Measurements from ENCODE around the gene UQCRC1. TPM values are rescaled to one million over a fixed set of nuclear protein-coding genes. Genes with fewer than 3 reads are reported as not detected.

Gene UQCRC1
- total RNA-seq, 1 experiment from 2014 or later = 323 TPM

DNA sequence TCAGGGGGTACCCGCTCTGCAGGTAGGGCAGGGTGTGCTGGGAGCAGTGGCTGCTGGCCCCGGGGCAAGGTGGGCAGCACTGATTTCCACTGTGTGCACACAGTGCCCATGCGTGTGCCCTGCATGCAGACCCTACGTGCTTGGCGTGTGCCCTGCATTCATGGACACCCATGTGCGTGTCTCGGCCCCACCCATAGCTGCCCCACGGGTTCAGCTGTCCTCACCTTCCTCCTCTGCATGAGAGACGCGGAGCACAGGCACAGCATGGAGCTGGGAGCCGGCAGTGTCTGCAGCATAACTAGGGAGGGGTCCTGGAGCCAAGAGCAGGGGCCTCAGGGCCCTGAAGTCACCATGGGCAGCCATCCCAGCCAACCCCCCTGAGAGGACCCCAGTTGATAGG is 44.3 kb downstream of the UQCRC1 start:
- H3K27ac Mint-ChIP-seq = no peak overlapping the region
- H3K9me3 Mint-ChIP-seq = no peaks in the 10 kb centered on the region
- no peak for ATAC-seq
- ChIA-PET CTCF (no interaction called here), POLR2A (no interaction called here)
- H3K36me3 Mint-ChIP-seq = no peaks in the 10 kb centered on the region
- no peak for DNase-seq (ENCODE audit: low spot score)
- H3K27me3 Mint-ChIP-seq (ENCODE audit: low read depth) = no peaks in the 10 kb centered on the region
- no peak overlapping the region for H3K4me3 Mint-ChIP-seq
- TF ChIP-seq ZNF232 (CRISPR knock-in tag; IDR thresholded peaks at IDR 0.05) (no peak), ZNF263 (CRISPR knock-in tag; IDR thresholded peaks at IDR 0.05; ENCODE audit: low read depth) (no peak), ZNF671 (CRISPR knock-in tag; IDR thresholded peaks at IDR 0.05) (no peak), SP1 (CRISPR knock-in tag; conservative IDR thresholded peaks at IDR 0.05) (no peak), ESRRA (CRISPR knock-in tag; IDR thresholded peaks at IDR 0.05; ENCODE audit: borderline replicate concordance) (no peak)
- TF ChIP-seq, protein P1, sequence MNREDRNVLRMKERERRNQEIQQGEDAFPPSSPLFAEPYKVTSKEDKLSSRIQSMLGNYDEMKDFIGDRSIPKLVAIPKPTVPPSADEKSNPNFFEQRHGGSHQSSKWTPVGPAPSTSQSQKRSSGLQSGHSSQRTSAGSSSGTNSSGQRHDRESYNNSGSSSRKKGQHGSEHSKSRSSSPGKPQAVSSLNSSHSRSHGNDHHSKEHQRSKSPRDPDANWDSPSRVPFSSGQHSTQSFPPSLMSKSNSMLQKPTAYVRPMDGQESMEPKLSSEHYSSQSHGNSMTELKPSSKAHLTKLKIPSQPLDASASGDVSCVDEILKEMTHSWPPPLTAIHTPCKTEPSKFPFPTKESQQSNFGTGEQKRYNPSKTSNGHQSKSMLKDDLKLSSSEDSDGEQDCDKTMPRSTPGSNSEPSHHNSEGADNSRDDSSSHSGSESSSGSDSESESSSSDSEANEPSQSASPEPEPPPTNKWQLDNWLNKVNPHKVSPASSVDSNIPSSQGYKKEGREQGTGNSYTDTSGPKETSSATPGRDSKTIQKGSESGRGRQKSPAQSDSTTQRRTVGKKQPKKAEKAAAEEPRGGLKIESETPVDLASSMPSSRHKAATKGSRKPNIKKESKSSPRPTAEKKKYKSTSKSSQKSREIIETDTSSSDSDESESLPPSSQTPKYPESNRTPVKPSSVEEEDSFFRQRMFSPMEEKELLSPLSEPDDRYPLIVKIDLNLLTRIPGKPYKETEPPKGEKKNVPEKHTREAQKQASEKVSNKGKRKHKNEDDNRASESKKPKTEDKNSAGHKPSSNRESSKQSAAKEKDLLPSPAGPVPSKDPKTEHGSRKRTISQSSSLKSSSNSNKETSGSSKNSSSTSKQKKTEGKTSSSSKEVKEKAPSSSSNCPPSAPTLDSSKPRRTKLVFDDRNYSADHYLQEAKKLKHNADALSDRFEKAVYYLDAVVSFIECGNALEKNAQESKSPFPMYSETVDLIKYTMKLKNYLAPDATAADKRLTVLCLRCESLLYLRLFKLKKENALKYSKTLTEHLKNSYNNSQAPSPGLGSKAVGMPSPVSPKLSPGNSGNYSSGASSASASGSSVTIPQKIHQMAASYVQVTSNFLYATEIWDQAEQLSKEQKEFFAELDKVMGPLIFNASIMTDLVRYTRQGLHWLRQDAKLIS (CRISPR knock-in tag; IDR thresholded peaks at IDR 0.05; ENCODE audit: borderline replicate concordance) = no peak
- TF ChIP-seq, protein P2, sequence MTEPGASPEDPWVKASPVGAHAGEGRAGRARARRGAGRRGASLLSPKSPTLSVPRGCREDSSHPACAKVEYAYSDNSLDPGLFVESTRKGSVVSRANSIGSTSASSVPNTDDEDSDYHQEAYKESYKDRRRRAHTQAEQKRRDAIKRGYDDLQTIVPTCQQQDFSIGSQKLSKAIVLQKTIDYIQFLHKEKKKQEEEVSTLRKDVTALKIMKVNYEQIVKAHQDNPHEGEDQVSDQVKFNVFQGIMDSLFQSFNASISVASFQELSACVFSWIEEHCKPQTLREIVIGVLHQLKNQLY (CRISPR knock-in tag; IDR thresholded peaks at IDR 0.05) = no peak
- TF ChIP-seq, protein P3, sequence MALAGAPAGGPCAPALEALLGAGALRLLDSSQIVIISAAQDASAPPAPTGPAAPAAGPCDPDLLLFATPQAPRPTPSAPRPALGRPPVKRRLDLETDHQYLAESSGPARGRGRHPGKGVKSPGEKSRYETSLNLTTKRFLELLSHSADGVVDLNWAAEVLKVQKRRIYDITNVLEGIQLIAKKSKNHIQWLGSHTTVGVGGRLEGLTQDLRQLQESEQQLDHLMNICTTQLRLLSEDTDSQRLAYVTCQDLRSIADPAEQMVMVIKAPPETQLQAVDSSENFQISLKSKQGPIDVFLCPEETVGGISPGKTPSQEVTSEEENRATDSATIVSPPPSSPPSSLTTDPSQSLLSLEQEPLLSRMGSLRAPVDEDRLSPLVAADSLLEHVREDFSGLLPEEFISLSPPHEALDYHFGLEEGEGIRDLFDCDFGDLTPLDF (CRISPR knock-in tag; IDR thresholded peaks at IDR 0.05) = no peak
- TF ChIP-seq, protein P4, sequence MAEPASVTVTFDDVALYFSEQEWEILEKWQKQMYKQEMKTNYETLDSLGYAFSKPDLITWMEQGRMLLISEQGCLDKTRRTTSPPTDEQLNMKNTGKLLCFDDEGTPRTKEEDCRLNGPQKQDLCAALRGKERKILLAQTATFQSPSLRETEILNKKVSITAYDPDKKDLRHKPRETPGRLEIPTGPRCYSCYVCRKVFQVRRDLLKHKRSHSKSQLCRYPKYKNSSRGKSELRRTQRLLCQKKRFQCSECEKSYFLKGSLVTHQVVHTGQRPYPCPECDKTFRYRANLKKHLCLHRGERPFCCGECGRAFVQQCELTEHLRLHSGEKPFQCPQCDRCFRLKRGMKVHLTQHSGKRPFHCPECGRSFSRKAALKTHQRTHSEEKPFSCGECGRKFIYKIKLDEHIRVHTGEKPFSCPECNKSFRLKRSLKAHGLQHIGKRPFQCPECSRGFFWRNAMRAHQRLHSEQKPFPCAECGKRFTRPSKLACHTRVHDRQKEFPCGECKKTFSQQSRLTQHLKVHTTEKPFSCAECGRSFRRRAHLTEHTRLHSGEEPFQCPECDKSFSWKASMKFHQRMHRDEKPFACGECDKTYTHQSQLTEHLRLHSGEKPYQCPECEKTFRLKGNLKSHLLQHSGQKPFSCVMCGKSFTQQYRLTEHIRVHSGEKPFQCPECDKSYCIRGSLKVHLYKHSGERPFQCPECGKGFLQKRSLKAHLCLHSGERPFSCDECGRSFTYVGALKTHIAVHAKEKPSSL (CRISPR knock-in tag; conservative IDR thresholded peaks at IDR 0.05) = no peak
- TF ChIP-seq, protein P5, sequence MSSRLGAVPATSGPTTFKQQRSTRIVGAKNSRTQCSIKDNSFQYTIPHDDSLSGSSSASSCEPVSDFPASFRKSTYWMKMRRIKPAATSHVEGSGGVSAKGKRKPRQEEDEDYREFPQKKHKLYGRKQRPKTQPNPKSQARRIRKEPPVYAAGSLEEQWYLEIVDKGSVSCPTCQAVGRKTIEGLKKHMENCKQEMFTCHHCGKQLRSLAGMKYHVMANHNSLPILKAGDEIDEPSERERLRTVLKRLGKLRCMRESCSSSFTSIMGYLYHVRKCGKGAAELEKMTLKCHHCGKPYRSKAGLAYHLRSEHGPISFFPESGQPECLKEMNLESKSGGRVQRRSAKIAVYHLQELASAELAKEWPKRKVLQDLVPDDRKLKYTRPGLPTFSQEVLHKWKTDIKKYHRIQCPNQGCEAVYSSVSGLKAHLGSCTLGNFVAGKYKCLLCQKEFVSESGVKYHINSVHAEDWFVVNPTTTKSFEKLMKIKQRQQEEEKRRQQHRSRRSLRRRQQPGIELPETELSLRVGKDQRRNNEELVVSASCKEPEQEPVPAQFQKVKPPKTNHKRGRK (CRISPR knock-in tag; IDR thresholded peaks at IDR 0.05; ENCODE audit: borderline replicate concordance) = no peak
- H3K4me1 Mint-ChIP-seq = peaks cover 26% of the 10 kb centered on the region

DNA sequence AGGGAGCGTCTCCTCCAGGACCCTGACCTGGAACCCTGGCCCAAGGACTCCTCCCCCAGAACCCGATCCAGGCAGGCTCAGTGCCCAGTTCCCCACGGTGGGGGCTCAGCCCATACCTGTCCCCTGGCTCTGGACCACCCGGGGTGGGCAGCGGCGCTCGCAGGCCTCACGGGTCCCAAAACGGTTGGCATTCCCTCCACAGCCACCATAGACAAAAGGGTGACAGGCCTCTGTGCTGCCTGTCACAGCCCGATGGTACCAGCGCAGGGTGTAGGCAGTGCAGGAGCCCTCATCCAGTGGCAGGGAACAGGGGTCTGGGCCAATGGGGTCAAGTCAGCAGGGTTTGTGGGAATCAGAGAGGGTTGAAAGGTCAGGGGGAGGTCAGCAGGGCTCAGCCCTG is 44.8 kb downstream of the UQCRC1 start:
- no peak for DNase-seq (ENCODE audit: low spot score)
- Mint-ChIP-seq H3K9me3 (no peaks in the 10 kb centered on the region), H3K36me3 (no peaks in the 10 kb centered on the region), H3K4me1 (peaks cover 31% of the 10 kb centered on the region), H3K27ac (no peak overlapping the region), H3K4me3 (no peak overlapping the region), H3K27me3 (ENCODE audit: low read depth) (no peaks in the 10 kb centered on the region)
- POLR2A ChIA-PET = no interaction called here
- ATAC-seq = no peak
- CTCF ChIA-PET = no interaction called here
- TF ChIP-seq, protein P6, sequence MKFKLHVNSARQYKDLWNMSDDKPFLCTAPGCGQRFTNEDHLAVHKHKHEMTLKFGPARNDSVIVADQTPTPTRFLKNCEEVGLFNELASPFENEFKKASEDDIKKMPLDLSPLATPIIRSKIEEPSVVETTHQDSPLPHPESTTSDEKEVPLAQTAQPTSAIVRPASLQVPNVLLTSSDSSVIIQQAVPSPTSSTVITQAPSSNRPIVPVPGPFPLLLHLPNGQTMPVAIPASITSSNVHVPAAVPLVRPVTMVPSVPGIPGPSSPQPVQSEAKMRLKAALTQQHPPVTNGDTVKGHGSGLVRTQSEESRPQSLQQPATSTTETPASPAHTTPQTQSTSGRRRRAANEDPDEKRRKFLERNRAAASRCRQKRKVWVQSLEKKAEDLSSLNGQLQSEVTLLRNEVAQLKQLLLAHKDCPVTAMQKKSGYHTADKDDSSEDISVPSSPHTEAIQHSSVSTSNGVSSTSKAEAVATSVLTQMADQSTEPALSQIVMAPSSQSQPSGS (CRISPR knock-in tag; IDR thresholded peaks at IDR 0.05; ENCODE audit: borderline replicate concordance, low read depth) = no peak
- TF ChIP-seq, protein P3 (CRISPR knock-in tag; IDR thresholded peaks at IDR 0.05) = no peak
- TF ChIP-seq, protein P4 (CRISPR knock-in tag; conservative IDR thresholded peaks at IDR 0.05) = no peak
- TF ChIP-seq, protein P7, sequence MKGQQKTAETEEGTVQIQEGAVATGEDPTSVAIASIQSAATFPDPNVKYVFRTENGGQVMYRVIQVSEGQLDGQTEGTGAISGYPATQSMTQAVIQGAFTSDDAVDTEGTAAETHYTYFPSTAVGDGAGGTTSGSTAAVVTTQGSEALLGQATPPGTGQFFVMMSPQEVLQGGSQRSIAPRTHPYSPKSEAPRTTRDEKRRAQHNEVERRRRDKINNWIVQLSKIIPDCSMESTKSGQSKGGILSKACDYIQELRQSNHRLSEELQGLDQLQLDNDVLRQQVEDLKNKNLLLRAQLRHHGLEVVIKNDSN (CRISPR knock-in tag; IDR thresholded peaks at IDR 0.05) = no peak
- TF ChIP-seq ZNF317 (CRISPR knock-in tag; IDR thresholded peaks at IDR 0.05; ENCODE audit: borderline replicate concordance, low read depth) (no peak), MXD4 (CRISPR knock-in tag; IDR thresholded peaks at IDR 0.05; ENCODE audit: borderline replicate concordance) (no peak), ATF1 (CRISPR knock-in tag; IDR thresholded peaks at IDR 0.05) (no peak), NR1H2 (CRISPR knock-in tag; IDR thresholded peaks at IDR 0.05) (no peak)
- TF ChIP-seq, protein P8, sequence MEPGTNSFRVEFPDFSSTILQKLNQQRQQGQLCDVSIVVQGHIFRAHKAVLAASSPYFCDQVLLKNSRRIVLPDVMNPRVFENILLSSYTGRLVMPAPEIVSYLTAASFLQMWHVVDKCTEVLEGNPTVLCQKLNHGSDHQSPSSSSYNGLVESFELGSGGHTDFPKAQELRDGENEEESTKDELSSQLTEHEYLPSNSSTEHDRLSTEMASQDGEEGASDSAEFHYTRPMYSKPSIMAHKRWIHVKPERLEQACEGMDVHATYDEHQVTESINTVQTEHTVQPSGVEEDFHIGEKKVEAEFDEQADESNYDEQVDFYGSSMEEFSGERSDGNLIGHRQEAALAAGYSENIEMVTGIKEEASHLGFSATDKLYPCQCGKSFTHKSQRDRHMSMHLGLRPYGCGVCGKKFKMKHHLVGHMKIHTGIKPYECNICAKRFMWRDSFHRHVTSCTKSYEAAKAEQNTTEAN (CRISPR knock-in tag; IDR thresholded peaks at IDR 0.05) = no peak

Measured in WTC11 (cell line).